Measurements from ENCODE around the gene WARS2.

The WARS2 gene

GRCh38 chr1:118995312-118996016 is 145.0 kb downstream of the WARS2 start:
- TF ChIP-seq GATA3 (IDR thresholded peaks at IDR 0.05; ENCODE audit: low read depth, low read length) (no peak), GATA2 (IDR thresholded peaks at IDR 0.05; ENCODE audit: low read depth, low read length) (no peak)

DNA sequence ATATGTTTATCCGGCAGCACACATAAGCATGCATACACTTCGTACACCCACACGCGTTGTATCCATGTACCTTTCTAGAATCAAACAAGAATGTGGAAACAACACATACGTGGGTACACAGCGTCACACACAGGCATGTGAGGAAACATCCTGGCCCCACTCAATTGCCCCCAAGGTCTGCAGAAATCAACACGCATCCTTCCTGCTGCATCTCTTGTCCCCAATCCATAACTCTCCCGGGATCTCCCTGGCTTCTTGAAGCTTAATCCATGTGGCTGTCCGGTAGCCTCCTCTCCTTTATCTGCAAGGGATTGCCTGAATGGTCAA is 146.8 kb downstream of the WARS2 start:
- TF ChIP-seq GATA2 (IDR thresholded peaks at IDR 0.05; ENCODE audit: low read depth, low read length) = no peak
- no peak for TF ChIP-seq GATA3 (IDR thresholded peaks at IDR 0.05; ENCODE audit: low read depth, low read length)

GRCh38 chr1:118992868-118993699 is 147.4 kb downstream of the WARS2 start:
- no peak for TF ChIP-seq GATA2 (IDR thresholded peaks at IDR 0.05; ENCODE audit: low read depth, low read length)
- no peak for TF ChIP-seq GATA3 (IDR thresholded peaks at IDR 0.05; ENCODE audit: low read depth, low read length)

DNA sequence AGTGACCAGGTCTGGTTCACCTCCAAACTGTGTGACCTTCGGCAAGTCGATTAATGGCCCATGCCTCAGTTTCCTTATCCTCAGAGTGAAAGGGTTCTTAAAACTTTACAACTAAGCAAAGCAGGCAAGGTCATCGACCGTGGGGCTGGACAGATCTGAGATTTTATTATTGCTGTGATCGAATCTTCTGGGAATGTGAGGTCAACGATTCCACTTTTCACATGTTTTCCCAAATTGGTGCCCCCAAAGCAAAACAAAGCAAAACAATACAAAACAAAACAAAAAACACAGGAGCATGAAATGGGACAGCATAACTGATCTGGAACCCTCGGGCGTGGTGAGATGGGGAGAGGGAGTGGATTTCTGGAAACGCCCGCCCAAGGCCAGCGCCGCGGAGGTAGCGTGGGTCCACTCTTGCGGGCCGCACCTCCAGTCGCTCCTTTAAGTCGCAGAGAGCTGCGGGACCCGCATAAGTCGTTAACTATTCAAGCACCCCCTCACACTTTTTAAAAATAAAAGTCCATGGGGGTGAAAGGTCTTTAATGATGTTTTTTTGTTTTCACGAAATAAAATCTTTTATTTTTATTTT is 148.1 kb downstream of the WARS2 start:
- TF ChIP-seq GATA2 (IDR thresholded peaks at IDR 0.05; ENCODE audit: low read depth, low read length) (no peak), GATA3 (IDR thresholded peaks at IDR 0.05; ENCODE audit: low read depth, low read length) (no peak)

DNA sequence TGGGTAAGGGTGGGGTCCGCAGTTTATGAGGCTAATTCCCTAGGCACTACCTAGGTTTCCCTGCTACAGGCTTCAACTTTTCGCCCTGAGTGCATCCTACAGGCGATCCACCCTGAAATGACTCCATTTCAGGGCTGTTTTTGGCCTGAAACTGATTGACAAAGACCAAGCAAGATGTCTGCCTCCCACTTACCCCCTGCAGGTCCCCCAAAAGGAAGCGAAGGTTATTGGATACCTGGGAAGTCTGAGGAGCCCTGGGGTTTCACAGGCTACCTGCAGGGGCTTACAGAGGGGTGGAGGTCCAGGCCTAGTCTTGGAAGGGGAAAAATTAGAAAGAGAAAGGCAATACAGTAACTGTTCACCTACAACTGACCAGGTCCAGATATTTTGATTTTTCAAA is 149.0 kb downstream of the WARS2 start:
- TF ChIP-seq GATA3 (IDR thresholded peaks at IDR 0.05; ENCODE audit: low read depth, low read length) = no peak
- no peak for TF ChIP-seq GATA2 (IDR thresholded peaks at IDR 0.05; ENCODE audit: low read depth, low read length)

DNA sequence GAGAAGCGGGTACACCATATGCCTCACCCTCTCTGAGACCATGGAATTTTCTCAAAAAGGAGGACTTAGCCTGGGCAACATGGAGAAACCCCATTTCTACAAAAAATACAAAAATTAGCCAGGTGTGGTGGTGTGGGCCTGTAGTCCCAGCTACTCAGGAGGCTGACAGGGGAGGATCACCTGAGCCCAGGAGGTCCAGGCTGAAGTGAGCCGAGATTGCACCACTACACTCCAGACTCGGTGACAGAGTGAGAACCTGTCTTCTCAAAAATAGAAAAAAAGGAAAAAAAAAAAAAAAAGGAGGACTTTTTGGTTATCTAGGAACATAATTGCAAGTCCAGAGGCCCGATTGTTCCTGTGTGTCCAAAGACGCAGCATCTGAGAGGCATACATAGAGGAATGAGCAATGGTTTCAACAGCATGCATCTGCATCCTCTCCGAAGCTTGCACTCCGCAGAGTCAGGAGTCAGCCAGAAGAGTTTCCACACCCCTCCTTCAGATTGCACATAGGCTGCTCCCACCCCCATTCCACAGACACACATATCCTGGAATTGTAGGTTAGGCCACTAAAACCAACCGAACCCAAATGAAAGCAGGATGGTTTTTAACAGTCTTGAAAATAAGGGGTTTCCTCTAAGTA is 149.8 kb downstream of the WARS2 start:
- no peak for TF ChIP-seq GATA2 (IDR thresholded peaks at IDR 0.05; ENCODE audit: low read depth, low read length)
- TF ChIP-seq GATA3 (IDR thresholded peaks at IDR 0.05; ENCODE audit: low read depth, low read length) = no peak

- no peak for TF ChIP-seq GATA3 (IDR thresholded peaks at IDR 0.05; ENCODE audit: low read depth, low read length)
- TF ChIP-seq GATA2 (IDR thresholded peaks at IDR 0.05; ENCODE audit: low read depth, low read length) = no peak
These were observed 150.5 kb downstream of the WARS2 start for GRCh38 chr1:118989878-118990378.

- TF ChIP-seq GATA2 (IDR thresholded peaks at IDR 0.05; ENCODE audit: low read depth, low read length) = no peak
- no peak for TF ChIP-seq GATA3 (IDR thresholded peaks at IDR 0.05; ENCODE audit: low read depth, low read length)
These were observed 151.2 kb downstream of the WARS2 start for GRCh38 chr1:118989006-118989815.

- TF ChIP-seq GATA2 (IDR thresholded peaks at IDR 0.05; ENCODE audit: low read depth, low read length) (no peak), GATA3 (IDR thresholded peaks at IDR 0.05; ENCODE audit: low read depth, low read length) (no peak)
These were observed 152.1 kb downstream of the WARS2 start, which contains the start of gene TBX15 for GRCh38 chr1:118988186-118989005. TBX15 (minus strand) TSS chr1:118988343; CDS start chr1:118987795, 548 bp downstream.

DNA sequence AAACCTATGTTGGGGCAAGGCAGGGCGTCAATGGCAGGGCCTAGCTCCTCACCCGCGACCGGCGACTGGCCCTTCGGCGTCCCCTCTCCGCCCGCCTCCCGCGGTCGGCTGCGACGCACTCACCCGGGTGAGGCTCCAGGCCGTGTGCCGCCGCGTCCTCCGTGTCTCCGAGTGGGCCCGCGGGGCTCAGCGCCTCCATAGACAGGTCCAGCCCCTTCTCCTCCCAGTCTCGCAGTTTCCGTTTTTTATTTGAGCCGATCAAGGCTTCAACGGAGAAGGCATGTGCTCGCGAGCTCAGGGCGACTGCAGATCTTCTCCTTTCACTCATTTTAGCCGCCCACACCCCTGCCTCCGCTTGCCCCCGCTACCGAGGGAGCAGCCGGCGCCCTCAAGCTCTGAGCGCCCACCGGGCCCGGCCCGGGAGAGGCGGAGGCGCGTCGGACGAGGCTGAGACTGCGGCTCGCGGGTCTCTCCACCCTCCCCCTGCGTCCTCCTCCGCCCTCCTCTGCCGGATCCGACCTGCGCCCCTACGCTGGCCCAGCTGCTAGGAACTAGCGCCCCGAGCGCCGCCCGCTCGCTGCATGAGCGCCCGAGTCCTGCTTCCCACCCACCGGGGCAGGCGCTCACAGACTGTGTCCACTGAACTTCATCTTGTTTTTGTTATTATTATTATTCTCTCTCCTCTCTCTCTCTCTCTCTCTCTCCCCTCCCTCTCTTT is 152.8 kb downstream of the WARS2 start:
- TF ChIP-seq GATA3 (IDR thresholded peaks at IDR 0.05; ENCODE audit: low read depth, low read length) (no peak), GATA2 (IDR thresholded peaks at IDR 0.05; ENCODE audit: low read depth, low read length) (no peak)

DNA sequence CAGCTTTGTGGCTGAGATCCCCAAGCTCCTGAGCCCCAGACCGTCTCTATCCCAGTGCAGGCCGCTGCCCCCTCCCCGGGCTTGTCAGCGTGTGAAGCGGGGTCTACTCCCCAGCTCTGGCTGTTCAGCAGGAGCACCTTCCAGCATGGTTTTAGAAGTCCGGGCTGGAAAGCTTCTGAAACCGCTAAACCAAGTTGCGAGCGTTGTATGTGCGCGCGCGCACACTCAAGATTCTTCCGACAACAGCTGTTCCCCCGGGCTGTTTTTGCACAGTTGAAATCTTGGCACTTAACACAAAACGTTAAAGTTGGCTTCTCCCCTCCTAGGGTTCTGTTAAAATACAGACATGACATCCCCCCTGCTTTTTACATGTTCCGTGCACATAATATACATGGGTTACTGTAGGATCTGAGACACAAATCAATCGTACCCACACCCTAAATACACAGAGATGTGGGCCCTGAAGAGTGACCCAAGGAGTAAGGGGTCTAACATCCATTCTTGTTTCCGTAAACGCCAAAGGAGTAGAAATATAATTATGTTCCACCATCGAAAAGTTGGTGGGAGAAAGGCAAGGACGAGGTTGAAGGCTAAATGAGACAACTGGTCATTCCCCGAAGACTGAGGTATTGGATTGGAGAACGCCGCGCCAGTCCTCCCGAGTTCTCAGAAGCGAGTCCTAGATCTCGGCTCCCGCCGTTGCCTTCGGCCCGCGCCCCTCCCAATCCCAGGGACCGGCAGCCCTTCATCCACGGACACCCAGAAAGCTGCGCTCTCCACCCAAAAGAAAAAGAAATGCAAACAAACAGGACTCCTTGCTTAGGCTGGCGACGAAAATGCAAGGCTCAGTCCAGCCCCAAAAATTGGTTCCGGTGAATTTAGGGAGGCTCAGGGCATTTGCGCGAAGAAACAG is 153.6 kb downstream of the WARS2 start:
- TF ChIP-seq GATA3 (IDR thresholded peaks at IDR 0.05; ENCODE audit: low read depth, low read length) = no peak

Measured in SH-SY5Y (cell line).